AG09309 (cell line): ENCODE measurements around the gene ARHGAP10.

Experiments
- DNase-seq: peaks from one replicate; pipeline ENCODE4 v3.0.0-alpha.2; 2010; ENCODE audit warnings: low read depth
- H3K4me3 ChIP-seq: 2 replicates; pipeline ENCODE4 v1.5.1; 2011; ENCODE audit warnings: mild to moderate bottlenecking, low read depth, low read length, moderate library complexity; ENCODE audit not compliant: control insufficient read depth
- TF ChIP-seq, protein P1 (sequence below): IDR thresholded peaks from 2 replicates; pipeline ENCODE4 v1.5.1; 2011; ENCODE audit warnings: mild to moderate bottlenecking, low read depth, low read length, inconsistent platforms; ENCODE audit not compliant: insufficient read depth, control insufficient read depth; ENCODE audit errors: missing control alignments

ARHGAP10 gene

DNA sequence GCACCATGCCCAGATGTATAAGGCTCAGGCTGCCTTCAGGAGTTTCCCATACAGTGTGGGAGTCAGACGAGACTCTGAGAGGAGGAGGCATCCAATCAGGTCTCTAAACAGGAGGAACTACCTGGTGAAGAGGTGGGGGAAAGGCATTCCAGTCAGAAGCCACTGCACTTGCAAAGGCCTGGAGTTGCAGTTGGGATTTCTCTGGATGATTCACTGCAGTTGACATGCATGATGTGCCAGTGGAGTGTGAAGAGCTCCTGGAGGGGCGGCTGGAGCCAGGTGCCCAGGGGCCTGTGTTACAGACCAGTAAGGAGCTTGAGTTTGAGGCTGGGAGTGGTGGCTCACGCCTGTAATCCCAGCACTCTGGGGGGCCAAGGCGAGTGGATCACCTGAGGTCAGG, 339.1 kb downstream of the ARHGAP10 start:
- no peak for DNase-seq
- H3K4me3 ChIP-seq = no peak overlapping the region
- TF ChIP-seq, protein P1, sequence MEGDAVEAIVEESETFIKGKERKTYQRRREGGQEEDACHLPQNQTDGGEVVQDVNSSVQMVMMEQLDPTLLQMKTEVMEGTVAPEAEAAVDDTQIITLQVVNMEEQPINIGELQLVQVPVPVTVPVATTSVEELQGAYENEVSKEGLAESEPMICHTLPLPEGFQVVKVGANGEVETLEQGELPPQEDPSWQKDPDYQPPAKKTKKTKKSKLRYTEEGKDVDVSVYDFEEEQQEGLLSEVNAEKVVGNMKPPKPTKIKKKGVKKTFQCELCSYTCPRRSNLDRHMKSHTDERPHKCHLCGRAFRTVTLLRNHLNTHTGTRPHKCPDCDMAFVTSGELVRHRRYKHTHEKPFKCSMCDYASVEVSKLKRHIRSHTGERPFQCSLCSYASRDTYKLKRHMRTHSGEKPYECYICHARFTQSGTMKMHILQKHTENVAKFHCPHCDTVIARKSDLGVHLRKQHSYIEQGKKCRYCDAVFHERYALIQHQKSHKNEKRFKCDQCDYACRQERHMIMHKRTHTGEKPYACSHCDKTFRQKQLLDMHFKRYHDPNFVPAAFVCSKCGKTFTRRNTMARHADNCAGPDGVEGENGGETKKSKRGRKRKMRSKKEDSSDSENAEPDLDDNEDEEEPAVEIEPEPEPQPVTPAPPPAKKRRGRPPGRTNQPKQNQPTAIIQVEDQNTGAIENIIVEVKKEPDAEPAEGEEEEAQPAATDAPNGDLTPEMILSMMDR = no peak

DNA sequence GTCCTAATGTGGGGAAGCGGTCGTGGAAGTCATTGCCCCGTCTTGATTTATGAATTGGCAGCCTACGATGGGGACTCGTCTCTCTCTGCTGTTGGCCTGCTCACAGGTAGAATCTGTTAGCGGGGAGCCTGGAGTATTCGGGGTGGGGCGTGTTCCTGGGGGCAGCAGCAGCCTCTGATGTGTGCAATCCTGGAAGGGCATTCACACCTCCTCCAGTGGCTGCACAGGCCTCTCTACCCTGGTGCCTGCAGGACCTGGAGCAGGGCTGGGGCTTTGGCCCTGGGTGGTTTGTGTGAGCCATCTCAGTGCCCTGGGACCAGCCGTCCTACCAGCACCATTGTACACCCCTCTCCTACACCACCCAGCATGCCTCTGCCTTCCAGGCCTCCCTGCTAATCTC, 340.9 kb downstream of the ARHGAP10 start:
- no peak overlapping the region for H3K4me3 ChIP-seq
- TF ChIP-seq, protein P1 = no peak
- no peak for DNase-seq

DNA sequence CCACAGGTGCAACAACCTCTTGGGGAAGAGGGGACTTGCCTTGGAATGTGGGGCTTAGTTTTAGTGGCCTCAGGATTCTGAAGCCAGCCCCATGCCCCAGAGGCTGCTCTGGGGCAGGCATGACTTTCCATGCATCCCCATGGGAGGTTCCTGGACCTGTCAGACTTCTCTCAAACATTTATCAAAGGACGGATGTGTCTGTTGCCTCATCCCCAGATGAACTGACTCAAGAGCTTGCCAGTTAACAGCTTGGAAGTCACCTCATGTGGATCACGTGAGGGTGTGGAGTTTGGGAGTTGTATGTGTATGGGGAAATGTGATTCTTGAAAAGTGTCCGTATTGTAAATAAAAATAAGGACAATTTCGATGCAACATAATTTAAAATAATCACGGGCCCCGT, 341.5 kb downstream of the ARHGAP10 start:
- TF ChIP-seq, protein P1 = no peak
- no peak for DNase-seq
- no peak overlapping the region for H3K4me3 ChIP-seq

DNA sequence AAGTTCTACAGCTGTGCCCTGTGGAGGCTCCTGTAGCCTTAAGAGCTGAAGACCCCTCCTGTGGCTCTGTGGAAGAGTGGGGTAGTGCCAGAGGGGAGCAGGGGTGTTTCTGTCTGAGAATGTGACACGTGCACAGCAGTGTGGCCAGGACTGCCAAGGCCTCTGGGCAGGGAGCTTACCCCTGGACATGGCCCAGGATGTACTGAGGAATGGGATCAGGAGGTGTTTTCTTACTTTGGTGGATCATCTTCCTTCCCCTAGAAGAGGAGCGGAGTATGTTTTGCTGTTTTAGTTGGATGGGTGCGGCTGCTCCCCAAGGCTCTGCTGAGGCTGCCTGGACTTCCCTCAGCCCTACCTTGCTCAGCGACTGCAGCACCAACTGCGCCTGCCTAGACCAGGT, 342.6 kb downstream of the ARHGAP10 start:
- no peak for DNase-seq
- no peak overlapping the region for H3K4me3 ChIP-seq
- TF ChIP-seq, protein P1 = no peak

DNA sequence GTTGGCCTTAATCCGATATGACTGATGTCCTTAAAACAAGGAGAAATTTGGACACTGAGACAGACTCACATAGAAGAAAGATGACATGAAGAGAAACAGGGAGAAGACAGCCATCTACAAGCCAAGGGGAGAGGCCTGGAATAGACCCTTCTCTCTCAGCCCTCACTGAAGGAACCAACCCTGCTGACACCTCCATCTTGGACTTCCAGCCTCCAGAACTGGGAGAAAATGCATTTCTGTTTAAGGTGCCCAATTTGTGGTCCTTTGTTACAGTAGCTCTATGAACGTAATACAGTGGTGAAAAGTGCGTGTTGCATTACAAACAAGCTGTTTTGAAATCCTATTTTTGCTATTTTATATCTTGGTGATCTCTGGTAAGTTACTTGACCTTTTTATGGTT, 343.6 kb downstream of the ARHGAP10 start:
- TF ChIP-seq, protein P1 = no peak
- no peak for DNase-seq
- no peak overlapping the region for H3K4me3 ChIP-seq

DNA sequence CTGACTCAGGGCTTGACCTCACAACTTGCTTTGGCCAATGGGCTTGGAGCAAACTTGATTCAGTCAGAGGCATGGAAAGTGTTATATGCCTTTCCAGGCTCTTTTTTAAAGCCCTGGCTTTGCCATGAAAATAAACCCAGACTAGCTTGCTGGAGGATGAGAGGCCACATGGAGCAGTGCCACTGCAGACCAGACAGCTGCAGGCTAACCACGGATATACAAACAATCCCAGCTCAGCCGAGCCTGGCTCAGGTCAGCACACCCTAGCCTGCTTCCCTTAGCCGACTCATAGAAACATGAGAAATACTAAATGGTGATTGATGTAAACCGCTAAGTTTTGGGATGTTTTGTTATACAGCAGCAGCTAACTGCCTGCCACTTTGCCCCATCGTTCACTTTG, 345.1 kb downstream of the ARHGAP10 start:
- DNase-seq = no peak
- TF ChIP-seq, protein P1 = no peak
- H3K4me3 ChIP-seq = no peak overlapping the region

DNA sequence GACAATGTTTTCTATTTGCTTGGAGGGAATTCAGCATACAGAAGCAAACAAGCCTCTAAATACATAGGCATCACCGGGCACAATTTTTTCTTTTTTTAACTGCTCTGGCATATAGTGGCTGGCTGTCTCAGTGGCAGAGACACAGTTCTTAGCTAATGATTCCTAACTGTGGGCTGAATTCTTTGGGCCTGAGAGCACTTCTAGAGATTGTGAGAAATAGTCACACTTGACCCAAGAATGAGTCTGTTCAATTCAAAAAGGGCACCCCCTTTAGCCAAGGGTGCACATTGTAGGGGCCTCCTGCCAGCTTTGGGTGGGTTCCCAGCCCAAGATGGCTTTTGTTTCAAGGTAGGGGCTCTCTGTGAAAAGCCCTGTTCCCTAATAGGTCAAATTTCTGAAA, 345.7 kb downstream of the ARHGAP10 start:
- TF ChIP-seq, protein P1 = no peak
- H3K4me3 ChIP-seq = no peak overlapping the region
- no peak for DNase-seq
